IPS DF 19.7 (cell line): Measurements from ENCODE around the gene ARHGEF38.
"Not testable (repeated sequence)": the region's sequence is repeated elsewhere in the genome, so short reads cannot be mapped to it uniquely, and the experiment has no call there.

ENCODE experiments used
- DNase-seq: peaks from one replicate; pipeline ENCODE4 v3.0.0-alpha.2; 2013; ENCODE audit warnings: low read depth, low spot score

The ARHGEF38 gene

DNA sequence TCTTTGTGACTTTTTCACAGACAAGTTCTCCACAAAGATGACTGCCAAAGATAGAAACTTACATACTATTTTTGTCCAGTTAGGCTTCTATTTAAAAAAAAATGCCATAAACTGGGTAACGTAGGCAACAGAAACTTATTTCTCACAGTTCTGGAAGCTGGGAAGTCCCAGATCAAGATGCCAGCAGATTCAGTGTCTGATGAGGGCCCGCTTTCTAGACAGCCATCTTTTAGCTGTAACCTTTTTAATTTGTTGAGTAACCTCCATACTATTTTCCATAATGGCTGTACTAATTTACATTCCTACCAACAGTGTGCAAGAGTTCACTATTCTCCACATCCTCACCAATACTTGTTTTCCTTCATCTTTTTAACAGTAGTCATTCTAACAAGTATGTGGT lies 55.5 kb downstream of the ARHGEF38 start:
- no peak for DNase-seq

DNA sequence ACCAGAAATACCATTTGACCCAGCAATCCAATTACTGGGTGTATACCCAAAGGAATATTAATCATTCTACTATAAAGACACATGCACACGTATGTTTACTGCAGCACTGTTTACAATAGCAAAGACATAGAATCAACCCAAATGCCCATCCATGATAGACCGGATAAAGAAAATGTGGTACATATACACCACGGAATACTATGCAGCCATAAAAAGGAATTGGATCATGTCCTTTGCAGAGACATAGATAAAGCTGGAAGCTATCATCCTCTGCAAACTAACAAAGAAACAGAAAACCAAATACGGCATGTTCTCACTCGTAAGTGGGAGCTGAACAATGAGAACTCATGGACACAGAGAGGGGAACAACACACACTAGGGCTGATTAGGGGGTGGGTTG lies 57.4 kb downstream of the ARHGEF38 start:
- not testable (repeated sequence) for DNase-seq

DNA sequence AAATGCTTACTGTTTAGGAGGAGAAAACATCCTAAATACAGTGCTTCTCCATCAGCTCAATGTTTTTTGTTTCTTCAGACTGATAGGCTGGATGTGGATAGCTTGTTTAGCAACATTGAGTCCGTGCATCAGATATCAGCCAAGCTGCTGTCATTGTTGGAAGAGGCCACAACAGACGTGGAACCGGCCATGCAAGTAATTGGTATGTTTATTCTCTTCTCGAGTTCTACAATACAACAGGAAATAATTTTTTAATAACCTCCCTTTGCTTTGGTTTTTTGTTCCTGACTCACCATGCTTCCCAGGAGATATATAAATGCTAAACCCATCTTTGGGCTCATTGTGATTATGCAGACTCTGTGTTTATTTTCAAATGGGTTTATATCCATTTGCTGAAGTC lies 60.9 kb downstream of the ARHGEF38 start:
- no peak for DNase-seq

DNA sequence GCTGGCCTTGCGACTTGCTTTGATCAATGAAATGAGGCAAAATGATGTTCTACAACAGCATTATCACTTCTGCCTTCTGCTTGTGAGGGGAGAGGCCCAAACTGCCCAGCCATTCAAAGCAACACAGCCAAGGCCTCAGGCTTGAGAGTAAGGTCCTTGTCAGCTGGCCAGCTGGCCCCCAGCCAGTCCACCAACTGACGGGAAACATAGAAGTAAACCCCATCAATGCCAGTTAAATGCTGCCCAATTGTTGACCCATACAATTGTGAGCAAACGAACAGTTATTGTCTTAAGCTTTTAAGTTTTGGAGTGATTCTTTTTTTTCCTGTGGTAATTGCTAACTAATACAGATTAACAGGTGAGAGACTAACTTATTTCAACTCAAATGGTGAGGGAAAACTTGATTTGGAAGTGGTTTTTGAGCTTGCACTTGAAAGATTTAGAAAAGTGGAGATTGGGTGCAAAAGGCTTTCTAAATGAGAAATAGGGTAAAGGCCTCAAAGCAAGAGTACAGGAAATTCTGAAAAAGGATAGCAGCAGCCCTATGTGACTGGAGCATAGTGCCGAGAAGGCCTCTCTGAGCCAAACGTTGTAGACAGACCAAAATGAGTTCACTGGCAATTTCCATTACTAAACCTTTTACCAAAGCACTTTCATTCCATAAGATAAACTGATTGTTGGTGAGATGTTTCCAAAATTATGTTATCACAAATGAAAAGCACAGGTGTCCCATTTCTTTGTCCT lies 66.9 kb downstream of the ARHGEF38 start:
- DNase-seq, result no peak

DNA sequence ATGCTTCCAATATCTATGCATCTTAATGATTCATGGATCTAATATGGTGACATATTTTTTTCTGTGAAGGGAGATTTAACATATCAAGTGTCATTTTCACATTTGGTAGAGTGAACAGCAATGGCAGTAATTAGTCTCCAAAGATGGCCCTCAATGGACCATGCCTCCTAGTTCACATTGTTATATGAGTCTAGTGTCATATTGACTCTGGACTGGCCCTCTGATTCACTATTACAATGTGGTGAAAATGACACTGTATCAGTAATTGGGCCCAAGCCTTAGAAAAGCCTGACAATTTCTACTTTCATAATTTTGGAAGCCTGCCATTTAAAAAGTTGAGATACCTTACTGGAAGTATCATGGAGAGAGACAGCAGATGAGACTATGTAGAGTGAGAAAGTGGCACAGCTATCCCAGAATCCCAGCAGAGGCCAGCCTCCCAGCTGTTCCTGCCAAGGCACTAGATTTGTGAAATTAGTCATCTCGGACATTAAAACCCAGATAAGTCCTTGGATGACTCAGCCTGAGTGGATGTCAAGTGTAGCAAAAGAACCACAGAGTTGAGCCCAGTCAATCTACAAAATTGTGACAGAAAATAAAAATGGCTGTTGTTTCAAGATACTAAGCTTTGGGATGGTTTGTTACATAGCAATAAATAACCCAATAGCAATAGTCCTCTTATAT lies 68.4 kb downstream of the ARHGEF38 start:
- DNase-seq, result no peak

DNA sequence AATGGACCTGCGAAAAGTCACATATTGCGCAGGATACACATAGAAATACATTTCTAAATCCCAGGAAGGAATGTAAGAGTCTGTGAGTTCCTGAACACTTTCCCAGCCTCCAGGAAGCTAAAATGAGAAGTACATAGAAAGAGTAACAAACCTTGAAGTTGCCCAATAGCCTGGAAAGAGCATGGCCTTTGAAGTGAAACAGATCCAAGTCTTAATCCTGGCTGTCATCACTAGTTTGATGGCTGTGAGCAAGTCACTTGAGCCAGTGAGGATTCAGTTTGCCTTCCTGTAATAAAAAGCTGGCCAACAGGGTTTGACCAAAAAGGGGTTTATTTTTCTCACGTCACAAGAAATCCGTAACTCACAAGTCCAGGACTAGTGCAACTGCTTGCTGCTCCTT lies 69.8 kb downstream of the ARHGEF38 start:
- no peak for DNase-seq

DNA sequence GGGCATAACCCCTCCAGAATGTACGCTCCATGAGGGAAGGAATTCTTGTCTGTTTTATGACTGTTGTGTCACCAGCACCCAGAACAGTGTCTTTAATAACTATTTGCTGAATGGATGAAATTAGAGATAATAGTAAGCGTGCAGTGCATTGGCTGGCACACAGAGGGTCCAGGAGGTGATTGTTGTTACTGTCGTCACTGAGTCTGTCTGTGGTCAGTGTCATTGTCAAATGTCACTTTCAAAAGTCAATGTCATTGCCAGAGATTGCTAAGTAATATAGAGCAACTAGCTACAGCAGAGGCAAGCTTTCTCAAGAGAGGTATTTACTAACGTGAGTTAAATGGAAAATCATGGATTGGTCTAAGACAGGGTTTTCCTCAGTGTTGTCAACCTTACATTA lies 70.7 kb downstream of the ARHGEF38 start:
- no peak for DNase-seq

GRCh38 chr4:105624530-105624929 lies 72.1 kb downstream of the ARHGEF38 start:
- no peak for DNase-seq

DNA sequence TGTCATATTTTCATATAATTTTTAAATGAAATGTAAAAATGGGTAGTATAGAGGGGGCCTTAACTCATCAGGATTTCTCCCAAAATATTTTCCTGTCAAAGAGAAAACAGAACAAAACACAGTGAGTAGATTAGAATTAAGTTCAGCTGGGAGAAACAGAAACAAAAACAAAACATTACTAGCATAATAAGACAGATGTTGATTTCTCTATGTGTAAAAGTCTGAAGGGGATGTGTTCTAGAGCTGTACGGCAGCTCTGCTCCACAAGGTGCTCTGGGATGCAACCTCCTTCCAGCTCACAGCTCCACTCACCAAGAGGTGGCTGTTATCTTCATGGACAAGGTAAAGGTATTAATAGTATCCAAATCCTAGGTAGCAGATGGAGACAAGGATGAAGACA lies 72.8 kb downstream of the ARHGEF38 start:
- DNase-seq, result no peak

GRCh38 chr4:105626846-105627245 lies 74.4 kb downstream of the ARHGEF38 start:
- no peak for DNase-seq

- DNase-seq, result no peak
Observed at GRCh38 chr4:105627620-105628019, 75.2 kb downstream of the ARHGEF38 start.

- no peak for DNase-seq
Observed at GRCh38 chr4:105630670-105631655, 78.5 kb downstream of the ARHGEF38 start.

GRCh38 chr4:105631818-105632400 lies 79.5 kb downstream of the ARHGEF38 start:
- DNase-seq, result no peak

DNA sequence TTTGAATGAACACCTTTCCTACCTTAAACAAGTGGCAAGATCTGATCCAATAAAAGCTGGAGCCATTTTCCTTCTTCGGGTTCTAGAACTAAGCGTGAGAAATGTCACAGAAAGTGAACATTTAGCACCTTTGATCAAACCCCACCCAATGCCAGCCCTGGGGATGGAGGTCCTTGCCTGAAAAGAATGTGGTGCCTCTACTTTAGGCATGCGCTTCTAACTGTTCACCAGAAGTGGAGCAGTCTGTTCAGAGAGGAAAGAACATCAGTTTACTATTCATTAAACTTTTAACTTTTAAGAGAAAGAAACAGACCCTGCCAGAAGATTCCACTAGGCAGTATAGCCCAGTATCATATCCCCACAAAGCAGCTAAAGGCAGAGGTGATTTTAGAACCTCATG lies 80.2 kb downstream of the ARHGEF38 start:
- no peak for DNase-seq

DNA sequence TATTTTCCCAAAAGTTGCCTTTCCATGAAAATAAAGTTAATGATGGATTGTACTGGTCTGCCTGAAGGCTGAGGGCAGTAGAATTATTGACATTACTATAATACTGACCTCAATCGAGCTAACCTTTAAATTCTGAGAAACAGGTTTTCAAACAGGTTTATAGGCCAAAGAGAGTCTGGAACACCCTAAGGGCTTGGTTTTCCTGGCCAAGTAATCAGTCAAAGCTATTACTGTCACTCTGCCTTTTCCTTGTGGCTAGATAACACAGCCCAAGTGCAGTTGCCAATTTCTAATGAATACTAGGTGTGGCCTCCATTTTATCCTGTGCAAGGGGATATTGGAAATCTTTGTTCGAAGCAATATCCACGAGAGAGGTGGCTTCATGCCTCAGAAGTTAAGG lies 80.8 kb downstream of the ARHGEF38 start:
- no peak for DNase-seq

GRCh38 chr4:105634402-105635080 lies 82.1 kb downstream of the ARHGEF38 start:
- no peak for DNase-seq

DNA sequence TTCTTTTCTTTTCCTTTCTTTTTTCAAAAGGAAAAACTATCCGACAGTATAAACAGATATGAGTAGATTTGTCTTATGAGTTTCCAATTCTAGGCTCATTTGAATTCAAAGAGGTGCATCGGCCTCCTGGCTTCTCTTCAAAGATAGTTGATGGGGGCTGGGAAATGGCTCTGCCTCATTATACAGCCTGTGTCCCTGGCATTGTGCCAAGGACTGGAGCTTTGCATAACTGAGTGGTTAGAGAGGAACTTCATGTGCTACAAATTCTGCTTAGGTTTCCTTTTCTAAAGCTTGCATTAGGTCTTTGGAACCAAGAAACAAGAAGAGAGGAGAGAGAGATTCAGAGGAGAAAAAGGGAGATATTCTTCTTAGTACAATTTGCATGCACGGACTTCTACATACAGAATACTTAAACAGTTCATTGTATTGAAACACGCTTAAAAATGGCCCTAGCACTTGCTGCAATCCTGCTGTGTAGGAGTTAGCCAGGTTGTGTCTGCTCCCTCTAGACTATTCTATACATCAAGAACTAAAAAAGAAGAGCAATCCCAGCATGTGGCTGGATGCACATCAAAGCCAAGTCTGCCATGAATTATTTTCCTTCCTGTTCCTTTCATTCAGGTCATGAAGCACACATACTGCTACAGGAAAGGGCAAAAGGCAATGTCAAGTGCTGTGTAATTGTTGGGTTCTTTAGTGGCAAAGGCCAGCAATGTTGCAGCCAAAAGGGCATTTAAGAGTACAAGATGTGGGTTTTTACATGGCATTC lies 85.2 kb downstream of the ARHGEF38 start:
- no peak for DNase-seq

GRCh38 chr4:105641845-105642244 lies 89.4 kb downstream of the ARHGEF38 start:
- DNase-seq, result no peak

- no peak for DNase-seq
Observed at GRCh38 chr4:105644257-105644656, 91.8 kb downstream of the ARHGEF38 start.

GRCh38 chr4:105645440-105645839 lies 93.0 kb downstream of the ARHGEF38 start:
- no peak for DNase-seq
